Upper lobe of left lung (tissue), 6 donors: ENCODE results near the gene ZBTB16. TPM values are rescaled to one million over a fixed set of nuclear protein-coding genes. Genes with fewer than 3 reads are reported as not detected.

Source experiments
- ATAC-seq, 2 donors: fragments of 200-7000 bp; cut with Tn5 transposase; one replicate each; pipeline ENCODE4 v1.9.1; 2022; ENCODE audit warnings: mild to moderate bottlenecking in 2 of 2, moderate library complexity in 2 of 2; ENCODE audit not compliant: low FRiP score in 2 of 2
- DNase-seq, 2 donors: peaks; one replicate each; pipeline ENCODE4 v3.0.0-alpha.2; 2019 to 2020
- H3K27ac ChIP-seq, 4 donors: fragments of 200-600 bp; sonication (generic); one replicate each; pipeline ENCODE4 v1.5.1; 2016 to 2019
- H3K27me3 ChIP-seq, 4 donors: fragments of 200-600 bp; sonication (generic); one replicate each; pipeline ENCODE4 v1.5.1; 2017 to 2019
- H3K36me3 ChIP-seq, 4 donors: fragments of 200-600 bp; sonication (generic); one replicate each; pipeline ENCODE4 v1.5.1; 2016 to 2019
- H3K4me1 ChIP-seq, 4 donors: fragments of 200-600 bp; sonication (generic); one replicate each; pipeline ENCODE4 v1.5.1; 2018 to 2019
- H3K4me3 ChIP-seq, 4 donors: fragments of 200-600 bp; sonication (generic); one replicate each; pipeline ENCODE4 v1.5.1; 2017 to 2019; ENCODE audit warnings: mild to moderate bottlenecking in 2 of 4, moderate library complexity in 1 of 4
- H3K9me3 ChIP-seq, 4 donors: fragments of 200-600 bp; sonication (generic); one replicate each; pipeline ENCODE4 v1.5.1; 2018 to 2019
- EP300 ChIP-seq, 4 donors: sonication (generic); formaldehyde crosslinking; IDR thresholded peaks; one replicate each; pipeline ENCODE4 v1.5.1; 2017; ENCODE audit warnings: antibody characterized with exemption in 4 of 4, control low read depth in 2 of 4
- POLR2A ChIP-seq, 4 donors: fragments of 450-650 bp; IDR thresholded peaks; one replicate each; pipeline ENCODE4 v1.5.1; 2016 to 2017; ENCODE audit warnings: antibody characterized with exemption in 4 of 4, mild to moderate bottlenecking in 2 of 4
- POLR2AphosphoS5 ChIP-seq, 2 donors: sonication (generic); formaldehyde crosslinking; IDR thresholded peaks; one replicate each; pipeline ENCODE4 v1.5.1; 2017; ENCODE audit warnings: antibody characterized with exemption in 2 of 2
- WGBS, 2 donors: methylation state at CpG; one replicate each; pipeline ENCODE4 v1.1.5; 2017 to 2018; 5-methylcytosine and 5-hydroxymethylcytosine counted together
- total RNA-seq, 6 donors: library from RNA; depleted of rRNA in 4 of 6; stranded (reverse); fragments of >200 nt in 4 of 6; gene quantifications; one replicate each; pipeline versions ENCODE4 v1.1.0 to v1.2.1, GENCODE V29; 2016 to 2021
- TF ChIP-seq, protein P1 (sequence below), 6 experiments: fragments of 450-650 bp in 4 of 6; fragments of 200-600 bp in 2 of 6; sonication (generic) in 2 of 6; IDR thresholded peaks; one replicate each; pipeline ENCODE4 v1.5.1; 2016 to 2019; ENCODE audit warnings: antibody characterized with exemption in 6 of 6
- donor health status: DM: no; HTN: no; CAD: no; lungs with moderate emphysema.
- donor health status: DM: no; HTN: yes; CAD: no; lungs with severe emphysema.

ZBTB16 gene
- total RNA-seq, 6 donors from 2014 or later, result 110 to 584 (median 179) TPM

- TF ChIP-seq POLR2AphosphoS5 (IDR thresholded peaks at IDR 0.05) (no peak), POLR2A (IDR thresholded peaks at IDR 0.05) (no peak), EP300 (IDR thresholded peaks at IDR 0.05) (no peak)
- TF ChIP-seq, protein P1, sequence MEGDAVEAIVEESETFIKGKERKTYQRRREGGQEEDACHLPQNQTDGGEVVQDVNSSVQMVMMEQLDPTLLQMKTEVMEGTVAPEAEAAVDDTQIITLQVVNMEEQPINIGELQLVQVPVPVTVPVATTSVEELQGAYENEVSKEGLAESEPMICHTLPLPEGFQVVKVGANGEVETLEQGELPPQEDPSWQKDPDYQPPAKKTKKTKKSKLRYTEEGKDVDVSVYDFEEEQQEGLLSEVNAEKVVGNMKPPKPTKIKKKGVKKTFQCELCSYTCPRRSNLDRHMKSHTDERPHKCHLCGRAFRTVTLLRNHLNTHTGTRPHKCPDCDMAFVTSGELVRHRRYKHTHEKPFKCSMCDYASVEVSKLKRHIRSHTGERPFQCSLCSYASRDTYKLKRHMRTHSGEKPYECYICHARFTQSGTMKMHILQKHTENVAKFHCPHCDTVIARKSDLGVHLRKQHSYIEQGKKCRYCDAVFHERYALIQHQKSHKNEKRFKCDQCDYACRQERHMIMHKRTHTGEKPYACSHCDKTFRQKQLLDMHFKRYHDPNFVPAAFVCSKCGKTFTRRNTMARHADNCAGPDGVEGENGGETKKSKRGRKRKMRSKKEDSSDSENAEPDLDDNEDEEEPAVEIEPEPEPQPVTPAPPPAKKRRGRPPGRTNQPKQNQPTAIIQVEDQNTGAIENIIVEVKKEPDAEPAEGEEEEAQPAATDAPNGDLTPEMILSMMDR (IDR thresholded peaks at IDR 0.05), result no peak
- H3K4me3 ChIP-seq, result no peak overlapping the region
- H3K27ac ChIP-seq, result peak overlapping the region; percentile 5 to 78 (median 68)
- DNase-seq, result no peak
- WGBS, 2 donors, result 61 to 67% methylated on average over 7 of the region's 7 CpGs
- H3K27me3 ChIP-seq, result no peaks in the 10 kb centered on the region
- H3K9me3 ChIP-seq, result no peaks in the 10 kb centered on the region
- peaks cover 0 to 47% (median 14%) of the 10 kb centered on the region in 4 donors for H3K36me3 ChIP-seq
- peak in 1 of 2 donors; percentile 26 for ATAC-seq
- peaks cover 55 to 73% (median 58%) of the 10 kb centered on the region in 4 donors for H3K4me1 ChIP-seq
Measured at GRCh38 chr11:114258696-114259095, 199.2 kb downstream of the ZBTB16 start.

- WGBS, 2 donors, result 46 to 68% methylated on average over 10 of the region's 10 CpGs
Measured at GRCh38 chr11:114259124-114259526, 199.6 kb downstream of the ZBTB16 start.

GRCh38 chr11:114259551-114259983, 200.1 kb downstream of the ZBTB16 start:
- Histone ChIP-seq H3K4me1 (peaks cover 57 to 73% (median 58%) of the 10 kb centered on the region in 4 donors), H3K27ac (peak overlapping the region in 3 of 4 donors; percentile 55 to 78 (median 78)), H3K4me3 (no peak overlapping the region), H3K27me3 (no peaks in the 10 kb centered on the region), H3K36me3 (peaks cover 0 to 39% (median 12%) of the 10 kb centered on the region in 4 donors), H3K9me3 (no peaks in the 10 kb centered on the region)
- ATAC-seq (no peak), DNase-seq (peak in 1 of 2 donors; percentile 59)
- WGBS, 2 donors, result 78 to 83% methylated on average over 12 of the region's 12 CpGs
- no peak for TF ChIP-seq EP300 (IDR thresholded peaks at IDR 0.05)
- TF ChIP-seq, protein P1 (IDR thresholded peaks at IDR 0.05), result no peak
- TF ChIP-seq POLR2AphosphoS5 (IDR thresholded peaks at IDR 0.05), result no peak
- TF ChIP-seq POLR2A (IDR thresholded peaks at IDR 0.05), result no peak

More at GRCh38 chr11:114259124-114259526, 199.6 kb downstream of the ZBTB16 start:
- Histone ChIP-seq H3K4me3 (no peak overlapping the region), H3K9me3 (no peaks in the 10 kb centered on the region), H3K27ac (peak overlapping the region in 3 of 4 donors; percentile 55 to 78 (median 78)), H3K27me3 (no peaks in the 10 kb centered on the region), H3K36me3 (peaks cover 0 to 43% (median 12%) of the 10 kb centered on the region in 4 donors), H3K4me1 (peaks cover 57 to 73% (median 58%) of the 10 kb centered on the region in 4 donors)
- DNase-seq (peak in 1 of 2 donors; percentile 75), ATAC-seq (no peak)
- TF ChIP-seq, protein P1 (IDR thresholded peaks at IDR 0.05), result no peak
- TF ChIP-seq POLR2AphosphoS5 (IDR thresholded peaks at IDR 0.05) (peak; percentile 9 to 50), POLR2A (IDR thresholded peaks at IDR 0.05) (peak in 1 of 4 donors; percentile 37), EP300 (IDR thresholded peaks at IDR 0.05) (no peak)

GRCh38 chr11:114260077-114260476, 200.6 kb downstream of the ZBTB16 start:
- WGBS, 2 donors, result 90 to 91% methylated on average over 6 of the region's 6 CpGs
- TF ChIP-seq, protein P1 (IDR thresholded peaks at IDR 0.05), result no peak
- TF ChIP-seq POLR2A (IDR thresholded peaks at IDR 0.05), result no peak
- no peak for TF ChIP-seq EP300 (IDR thresholded peaks at IDR 0.05)
- TF ChIP-seq POLR2AphosphoS5 (IDR thresholded peaks at IDR 0.05), result no peak

GRCh38 chr11:114260483-114260882, 201.0 kb downstream of the ZBTB16 start:
- Histone ChIP-seq H3K4me3 (no peak overlapping the region), H3K4me1 (peaks cover 57 to 73% (median 58%) of the 10 kb centered on the region in 4 donors), H3K9me3 (no peaks in the 10 kb centered on the region), H3K36me3 (peaks cover 0 to 29% (median 12%) of the 10 kb centered on the region in 4 donors), H3K27ac (peak overlapping the region in 3 of 4 donors; percentile 50 to 78 (median 78)), H3K27me3 (no peaks in the 10 kb centered on the region)
- 63 to 84% methylated on average over 4 to 8 of the region's 9 CpGs for WGBS, 2 donors
- DNase-seq, result no peak
- peak; percentile 1 to 2 for ATAC-seq
- no peak for TF ChIP-seq EP300 (IDR thresholded peaks at IDR 0.05)
- TF ChIP-seq POLR2AphosphoS5 (IDR thresholded peaks at IDR 0.05), result no peak
- no peak for TF ChIP-seq POLR2A (IDR thresholded peaks at IDR 0.05)
- TF ChIP-seq, protein P1 (IDR thresholded peaks at IDR 0.05), result no peak

More at GRCh38 chr11:114260077-114260476, 200.6 kb downstream of the ZBTB16 start:
- no peak for DNase-seq
- Histone ChIP-seq H3K9me3 (no peaks in the 10 kb centered on the region), H3K36me3 (peaks cover 0 to 33% (median 12%) of the 10 kb centered on the region in 4 donors), H3K4me3 (no peak overlapping the region), H3K27ac (peak overlapping the region in 3 of 4 donors; percentile 50 to 78 (median 78)), H3K27me3 (no peaks in the 10 kb centered on the region), H3K4me1 (peaks cover 57 to 73% (median 58%) of the 10 kb centered on the region in 4 donors)
- no peak for ATAC-seq
